Measurements from ENCODE around the gene PDZD4. TPM values are rescaled to one million over a fixed set of nuclear protein-coding genes. Genes with fewer than 3 reads are reported as not detected.

PDZD4 gene
- polyA plus RNA-seq, 3 donors from 2014 or later, result 0.93 to 11.4 (median 6.1) TPM

DNA sequence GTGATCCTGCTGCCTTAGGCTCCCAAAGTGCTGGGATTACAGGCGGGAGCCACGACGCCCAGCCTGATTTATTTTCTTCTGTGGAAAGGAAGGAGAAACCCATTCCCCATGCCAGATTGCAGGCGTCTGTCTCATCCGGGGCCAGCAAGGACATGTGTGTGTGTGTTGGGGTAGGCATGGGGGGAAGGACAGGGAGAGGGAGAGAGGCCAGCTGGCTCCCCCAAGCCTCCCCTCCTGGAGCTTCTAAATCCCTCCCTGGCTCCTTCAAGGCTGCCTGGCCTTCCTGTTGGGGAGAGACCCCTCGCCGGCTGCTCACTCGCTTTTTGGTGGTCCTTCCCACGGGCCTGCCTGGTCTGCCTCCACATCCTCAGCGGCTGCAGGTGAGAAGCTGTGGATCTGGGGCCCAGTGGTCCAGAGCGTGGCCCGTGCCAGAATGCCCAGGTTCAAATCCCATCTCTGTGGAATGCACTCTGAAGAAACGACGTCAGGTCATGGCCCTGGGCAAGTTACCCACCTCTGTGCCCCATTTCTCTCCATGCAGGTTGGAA is 67.6 kb downstream of the PDZD4 start:
- Mint-ChIP-seq H3K27ac (no peak overlapping the region), H3K36me3 (no peaks in the 10 kb centered on the region)

DNA sequence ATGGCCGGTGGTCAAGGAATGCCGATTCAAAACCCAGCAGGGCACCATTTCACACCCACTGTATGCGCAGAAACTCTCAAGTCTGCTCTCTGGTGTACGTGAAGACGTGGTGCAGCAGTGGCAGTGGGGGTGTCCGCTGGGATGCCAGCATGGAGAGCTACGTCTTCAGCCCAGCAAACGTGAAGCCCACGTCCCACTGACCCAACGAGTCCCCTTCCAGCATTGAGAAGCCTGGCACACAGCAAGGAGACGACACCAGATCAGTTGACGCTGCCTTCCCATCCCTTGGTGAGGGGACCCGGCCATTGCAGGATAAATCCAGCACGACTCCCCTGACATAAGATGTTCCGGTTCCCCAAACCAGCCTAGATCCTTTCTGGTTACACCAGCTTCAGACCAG is 68.5 kb downstream of the PDZD4 start:
- H3K4me3 Mint-ChIP-seq, result no peak overlapping the region
- H3K9me3 Mint-ChIP-seq, result peaks cover 0 to 1% (median 0%) of the 10 kb centered on the region in 6 donors
- no peak for DNase-seq
- no peaks in the 10 kb centered on the region for H3K36me3 Mint-ChIP-seq
- H3K27me3 Mint-ChIP-seq (ENCODE audit: low read depth in 3 of 3), result peaks cover 0 to 4% (median 2%) of the 10 kb centered on the region in 3 donors
- no peak overlapping the region for H3K27ac Mint-ChIP-seq
- H3K4me1 Mint-ChIP-seq, result peaks cover 0 to 4% of the 10 kb centered on the region in 2 donors

More for the DNA sequence above, 67.6 kb downstream of the PDZD4 start:
- no peak for DNase-seq
- Mint-ChIP-seq H3K4me1 (peaks cover 0 to 4% of the 10 kb centered on the region in 2 donors), H3K27me3 (ENCODE audit: low read depth in 3 of 3) (peaks cover 0 to 4% (median 2%) of the 10 kb centered on the region in 3 donors), H3K9me3 (peaks cover 0 to 1% (median 0%) of the 10 kb centered on the region in 6 donors), H3K4me3 (no peak overlapping the region)

DNA sequence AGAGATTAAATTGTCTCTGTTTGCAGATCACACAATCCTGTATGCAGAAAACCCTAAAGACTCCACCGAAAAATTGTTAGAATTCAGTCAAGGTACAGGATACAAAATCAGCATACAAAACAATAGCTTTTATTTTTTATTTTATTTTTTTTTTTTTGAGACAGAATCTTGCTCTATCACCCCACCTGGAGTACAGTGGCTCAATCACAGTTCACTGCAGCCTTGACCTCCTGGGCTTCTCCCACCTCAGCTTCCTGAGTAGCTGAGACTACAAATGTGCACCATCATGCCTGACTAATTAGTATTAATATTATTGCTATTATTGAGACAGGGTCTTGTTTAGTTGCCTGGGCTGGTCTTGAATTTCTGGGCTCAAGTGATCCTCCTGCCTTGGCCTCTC is 75.2 kb downstream of the PDZD4 start:
- no peaks in the 10 kb centered on the region for H3K9me3 Mint-ChIP-seq
- H3K27ac Mint-ChIP-seq, result no peak overlapping the region
- H3K36me3 Mint-ChIP-seq, result no peaks in the 10 kb centered on the region
- H3K27me3 Mint-ChIP-seq (ENCODE audit: low read depth in 3 of 3), result peaks cover 0 to 7% (median 5%) of the 10 kb centered on the region in 3 donors
- no peaks in the 10 kb centered on the region for H3K4me1 Mint-ChIP-seq
- DNase-seq, result no peak
- H3K4me3 Mint-ChIP-seq, result no peak overlapping the region

Other genes with a start within 250 kb of the PDZD4 start
- gene CCNQ, start 231.4 kb downstream of the PDZD4 start, polyA plus RNA-seq, result 10 to 100 TPM; 36.7 to 42.8 (median 38.4) TPM
- not detected for gene DUSP9, start 183.3 kb downstream of the PDZD4 start, polyA plus RNA-seq
- not detected for gene PNCK, start 156.7 kb downstream of the PDZD4 start, polyA plus RNA-seq
- gene SLC6A8, start 142.6 kb downstream of the PDZD4 start, polyA plus RNA-seq, result under 1 TPM in 2 of 3 donors, not detected in 1; 0.07 to 0.09 TPM
- gene BCAP31, start 106.2 kb downstream of the PDZD4 start, polyA plus RNA-seq, result 100 to 1,000 TPM; 367 to 491 (median 373) TPM
- gene ABCD1, start 105.7 kb downstream of the PDZD4 start, polyA plus RNA-seq, result 1 to 10 TPM; 1.7 to 3.2 (median 2.0) TPM
- gene PLXNB3, start 66.3 kb downstream of the PDZD4 start, polyA plus RNA-seq, result not detected
- not detected for gene SRPK3, start 49.5 kb downstream of the PDZD4 start, polyA plus RNA-seq
- 100 to 1,000 TPM in 2 of 3 donors, 10 to 100 TPM in 1; 95.6 to 131 (median 118) TPM for gene IDH3G, start 36.2 kb downstream of the PDZD4 start, polyA plus RNA-seq
- 100 to 1,000 TPM; 535 to 803 (median 726) TPM for gene SSR4, start 35.9 kb downstream of the PDZD4 start, polyA plus RNA-seq
- gene L1CAM, start 55.6 kb upstream of the PDZD4 start, polyA plus RNA-seq, result not detected
- gene AVPR2, start 74.1 kb upstream of the PDZD4 start, polyA plus RNA-seq, result not detected
- gene ARHGAP4, start 95.7 kb upstream of the PDZD4 start, polyA plus RNA-seq, result 100 to 1,000 TPM in 1 of 3 donors, 10 to 100 TPM in 2; 54.6 to 122 (median 75.7) TPM
- 100 to 1,000 TPM in 2 of 3 donors, 10 to 100 TPM in 1; 70.6 to 126 (median 104) TPM for gene NAA10, start 104.5 kb upstream of the PDZD4 start, polyA plus RNA-seq
- 1 to 10 TPM in 1 of 3 donors, under 1 TPM in 1, not detected in 1; 0.93 to 3.1 TPM for gene RENBP, start 114.1 kb upstream of the PDZD4 start, polyA plus RNA-seq
- 10 to 100 TPM in 1 of 3 donors, 1 to 10 TPM in 2; 1.0 to 14.6 (median 2.9) TPM for gene HCFC1, start 141.3 kb upstream of the PDZD4 start, polyA plus RNA-seq
- gene TMEM187, start 142.2 kb upstream of the PDZD4 start, polyA plus RNA-seq, result 10 to 100 TPM in 1 of 3 donors, 1 to 10 TPM in 2; 4.1 to 17.5 (median 5.2) TPM
- 10 to 100 TPM; 39.0 to 81.9 (median 46.6) TPM for gene IRAK1, start 189.4 kb upstream of the PDZD4 start, polyA plus RNA-seq

Data from immature natural killer cell (primary cell).